NCI-H2029 treated with DMSO at 0.1 percent for 48 hours (cell line): ENCODE results near the gene MEDAG.

Experiments used
- DNase-seq: peaks from one replicate; lab custom pipeline; 2025; lab: John Stamatoyannopoulos, UW

MEDAG gene

DNA sequence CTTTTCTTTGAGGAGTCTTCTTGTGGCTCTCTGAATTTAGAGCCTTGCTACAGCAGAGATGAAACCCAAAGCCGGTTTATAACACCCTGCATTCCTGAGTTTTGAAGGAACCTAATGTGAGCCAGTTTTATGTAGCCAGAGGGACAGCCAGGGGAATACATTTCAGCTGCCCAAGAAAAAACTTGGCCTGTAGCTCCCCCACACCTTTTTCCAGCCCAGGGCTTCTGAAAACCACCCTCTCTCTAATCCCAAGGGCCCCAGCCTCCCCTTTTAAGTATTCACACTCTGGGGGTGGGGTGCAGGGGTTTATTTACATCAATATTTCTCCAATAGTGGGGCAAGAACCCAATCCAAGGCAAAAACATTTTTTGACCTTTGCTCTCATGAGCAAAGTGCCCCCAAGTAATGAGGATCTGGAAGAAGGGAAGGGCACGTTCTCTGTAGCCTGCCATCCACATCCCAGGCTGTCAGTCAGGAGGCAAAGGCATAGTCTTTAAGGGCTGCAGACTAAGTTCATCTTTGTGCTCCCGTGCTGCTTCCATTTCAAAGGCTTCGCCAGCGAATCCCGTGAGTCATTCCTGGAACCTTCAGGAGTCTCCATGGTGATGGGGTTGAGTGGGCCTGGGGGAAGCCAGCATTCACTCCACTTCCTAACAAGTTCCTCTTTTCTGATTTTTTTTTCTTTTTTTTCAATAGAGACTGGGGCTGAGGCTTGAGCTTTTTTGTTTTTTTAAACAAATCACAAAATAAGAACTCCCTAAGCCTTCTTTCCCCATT, 33.2 kb upstream of the MEDAG start:
- no peak for DNase-seq

DNA sequence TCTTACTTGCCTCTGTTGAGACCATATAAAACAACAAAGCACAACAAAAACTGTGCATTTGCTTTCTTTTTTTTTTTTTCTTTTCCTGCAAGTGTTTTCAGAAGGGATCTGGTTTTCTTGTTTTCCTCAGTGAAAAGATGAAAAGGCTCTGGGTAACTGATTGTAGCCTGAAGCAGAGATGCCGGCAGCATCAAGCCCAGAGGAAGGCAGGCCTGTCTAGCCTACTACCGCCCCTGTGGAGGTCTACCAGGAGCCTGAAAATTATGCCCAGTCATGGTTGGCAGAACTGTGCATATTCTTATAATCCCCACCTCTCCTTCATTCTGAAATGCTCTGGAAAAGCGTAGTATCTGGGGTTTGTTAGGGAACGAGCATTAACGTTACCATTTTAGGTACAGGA, 32.6 kb upstream of the MEDAG start:
- no peak for DNase-seq

DNA sequence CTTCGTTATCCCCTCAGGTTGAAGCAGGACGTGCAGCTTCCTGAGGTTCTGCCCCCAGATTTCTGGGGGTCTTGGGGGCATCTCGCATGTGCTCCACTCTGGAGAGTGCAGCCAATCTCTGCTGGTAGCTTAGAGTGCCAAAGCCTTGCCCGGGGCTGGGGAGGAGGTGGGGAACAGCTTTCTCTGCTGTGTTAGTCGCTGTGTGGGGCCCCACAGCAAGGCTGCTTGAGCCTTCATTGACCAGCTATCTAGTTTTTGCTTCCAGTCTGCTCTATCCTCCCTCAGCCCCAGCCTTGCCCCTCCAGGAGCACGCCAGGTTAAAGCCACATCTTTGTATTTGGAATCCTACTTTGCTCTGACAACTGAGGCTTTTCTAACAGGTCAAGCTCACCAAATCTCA, 32.0 kb upstream of the MEDAG start:
- no peak for DNase-seq

DNA sequence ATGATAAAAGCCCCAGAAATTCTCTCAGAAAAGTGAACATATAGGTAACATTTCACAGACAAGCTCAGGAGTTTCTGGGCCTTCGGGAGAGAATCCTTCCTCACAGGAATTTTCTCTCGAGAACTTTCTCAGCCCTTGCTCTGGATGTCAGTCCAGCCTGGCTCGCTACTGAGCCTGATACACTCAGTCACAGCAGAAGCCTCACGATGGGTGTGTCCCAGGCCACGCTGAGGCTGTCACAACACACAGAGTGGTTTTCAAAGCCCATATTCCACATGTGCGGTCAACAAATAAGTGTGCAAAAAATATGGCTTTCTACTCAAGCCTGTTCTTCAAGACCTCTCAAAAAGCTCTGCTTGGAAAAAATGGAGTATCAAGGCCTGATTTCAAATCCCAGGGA, 31.5 kb upstream of the MEDAG start:
- no peak for DNase-seq

DNA sequence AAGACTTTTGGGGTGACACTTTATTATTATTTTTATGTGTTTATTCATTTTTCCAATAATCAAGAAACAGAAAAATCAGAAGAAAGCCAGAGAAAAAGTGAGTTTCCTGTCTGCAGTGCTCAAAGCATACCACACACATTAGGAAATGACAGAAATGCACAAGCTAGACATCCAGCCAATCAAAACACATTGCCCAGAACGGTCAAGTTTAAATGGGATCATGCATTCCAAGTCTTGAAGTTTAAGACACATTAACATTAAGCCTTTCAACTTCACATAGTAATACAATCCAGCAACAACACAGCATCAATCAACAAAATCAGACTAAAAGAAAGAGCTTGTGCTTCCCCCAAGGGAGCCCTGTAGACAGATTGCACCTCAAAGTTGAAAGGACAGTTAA, 28.7 kb upstream of the MEDAG start:
- no peak for DNase-seq

DNA sequence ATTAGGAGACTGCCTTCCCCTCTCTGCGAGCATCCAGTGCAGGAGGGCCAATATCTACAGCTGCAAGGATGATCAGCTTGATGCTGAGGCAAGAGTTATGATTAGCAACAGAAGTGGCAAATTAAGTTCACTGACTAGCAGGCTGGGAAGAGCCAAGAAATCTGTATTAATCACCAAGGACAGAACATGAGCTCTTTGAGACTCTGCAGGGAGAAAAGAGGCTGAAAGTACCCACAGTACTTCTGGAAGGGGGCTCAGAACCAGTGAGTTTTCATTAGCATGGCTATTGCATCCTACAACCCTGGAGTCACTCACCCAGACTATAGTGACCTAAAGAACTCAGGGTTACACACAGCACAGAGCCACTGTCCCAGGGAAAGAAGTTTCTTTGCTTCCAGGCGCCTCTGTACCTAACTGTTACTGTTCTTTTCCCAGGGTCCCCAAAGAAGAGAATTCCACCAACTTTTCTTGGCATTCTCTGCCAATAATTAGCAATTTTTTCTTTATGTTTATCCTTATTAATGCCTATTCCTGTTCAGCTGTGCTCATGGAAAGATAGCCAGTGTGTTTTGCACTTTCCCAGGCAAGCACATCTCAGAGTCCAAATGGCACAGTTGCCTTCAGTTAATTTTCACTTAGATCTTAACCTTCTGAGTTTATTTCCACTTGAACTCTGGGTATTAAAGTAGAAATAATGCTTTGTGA, 25.8 kb upstream of the MEDAG start:
- DNase-seq, result no peak

DNA sequence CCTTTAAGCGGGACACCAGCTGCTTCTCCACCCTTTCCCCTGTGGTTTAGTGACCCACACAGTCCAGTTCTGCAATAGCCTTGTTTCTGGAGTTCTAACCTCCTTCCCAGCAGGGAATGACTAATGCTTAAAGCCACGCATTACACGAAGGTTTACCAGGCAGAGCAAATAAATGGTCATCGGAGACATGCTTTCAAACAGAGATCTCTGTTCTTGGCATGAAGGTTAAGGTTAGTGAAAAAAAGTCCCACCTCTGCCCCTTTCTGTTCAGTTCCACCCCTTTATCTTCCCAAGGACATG, 25.3 kb upstream of the MEDAG start:
- no peak for DNase-seq

DNA sequence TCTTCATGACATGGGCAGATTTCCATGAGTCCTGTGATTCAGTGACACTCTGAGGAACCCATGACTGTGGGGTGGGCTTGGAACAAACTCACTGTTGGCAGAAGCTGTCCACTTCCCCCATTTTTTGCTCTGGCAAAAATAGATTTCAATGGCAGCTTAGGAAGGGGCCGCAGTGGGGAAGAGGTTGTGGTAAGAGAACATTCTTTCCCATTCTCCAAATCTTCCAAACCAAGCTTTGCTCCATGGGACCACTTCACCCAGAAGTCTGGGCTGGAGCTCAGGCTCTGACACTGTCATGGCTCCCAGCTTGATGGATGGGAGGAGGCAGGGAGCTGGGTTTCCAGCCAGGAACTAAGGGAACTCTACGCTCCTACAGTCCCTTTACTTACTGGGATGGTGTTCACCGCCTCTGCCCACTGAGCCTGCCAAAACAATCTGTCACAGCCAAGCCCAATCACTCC, 24.9 kb upstream of the MEDAG start:
- no peak for DNase-seq

DNA sequence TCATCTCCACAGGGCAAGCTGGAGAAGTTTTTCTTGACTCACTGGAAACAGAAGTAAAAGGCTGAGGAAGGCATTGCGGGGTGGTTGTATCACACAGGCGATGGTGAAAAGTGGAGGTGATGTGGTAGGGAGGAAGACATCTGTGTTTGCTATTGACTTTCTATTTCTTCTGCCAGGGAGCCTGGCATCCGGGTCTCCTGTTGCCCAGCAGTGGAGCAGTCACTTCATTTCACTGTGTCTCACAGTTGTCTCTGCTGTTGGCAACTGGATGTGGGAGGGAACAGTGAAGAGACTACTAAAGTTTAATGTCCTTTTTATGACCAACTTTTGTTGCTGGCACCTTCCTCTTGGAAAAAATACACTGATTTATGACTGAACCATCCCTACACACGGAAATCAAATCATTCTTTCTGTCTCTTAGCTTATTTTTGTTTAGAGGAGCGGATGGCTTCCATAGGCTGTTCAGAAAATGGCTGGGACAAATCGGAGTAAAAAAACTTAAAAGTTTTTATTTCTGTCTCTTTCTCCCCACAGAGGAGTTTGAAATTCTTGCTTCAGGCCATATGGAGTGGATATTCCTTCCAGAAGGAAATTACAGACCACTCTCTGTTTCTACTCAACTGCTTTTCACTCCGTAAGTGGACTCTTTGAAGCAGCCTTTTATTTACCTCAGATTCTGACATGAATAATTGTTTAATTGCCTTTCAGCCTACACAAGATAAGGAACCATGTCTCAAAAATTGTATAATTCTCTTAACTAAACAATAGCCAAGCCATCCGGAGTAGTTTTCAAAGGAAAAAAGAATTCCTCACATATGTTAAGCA, 23.8 kb upstream of the MEDAG start:
- no peak for DNase-seq

DNA sequence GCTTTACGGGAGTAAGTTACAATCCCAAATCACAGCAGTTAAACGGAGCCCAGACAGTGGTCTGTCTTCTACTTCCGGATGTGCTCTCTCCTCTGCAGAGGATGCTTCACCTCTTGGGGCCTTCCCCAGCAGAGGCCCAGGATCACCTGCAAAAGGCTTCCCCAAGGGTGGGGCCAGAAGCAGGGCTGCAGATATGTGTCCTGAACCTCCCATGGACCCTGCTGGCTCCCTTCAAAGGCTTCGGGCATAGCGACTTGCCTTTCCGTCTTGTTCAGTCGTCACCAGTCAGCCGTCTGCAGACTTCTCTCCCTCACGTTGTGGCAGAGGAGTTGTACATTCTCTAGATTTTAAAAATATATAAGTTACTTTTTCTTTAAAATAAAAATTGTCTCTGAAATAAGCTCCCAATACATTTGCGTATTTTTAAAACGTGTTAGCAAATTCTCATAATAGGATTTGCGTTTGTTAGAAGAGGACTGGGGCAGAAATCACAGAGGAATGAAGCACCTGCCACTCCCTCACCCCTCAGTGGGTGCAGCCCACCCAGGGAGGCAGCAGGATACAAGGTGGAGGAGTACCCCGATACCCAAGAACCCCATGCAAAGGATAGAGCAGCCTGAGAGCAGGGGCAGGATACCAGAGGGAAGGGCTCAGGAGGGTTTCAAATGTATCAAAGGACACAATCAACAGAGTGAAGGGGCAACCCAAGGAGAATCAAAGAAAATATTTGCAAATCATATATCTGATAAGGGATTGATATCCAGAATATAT, 22.9 kb upstream of the MEDAG start:
- no peak for DNase-seq

DNA sequence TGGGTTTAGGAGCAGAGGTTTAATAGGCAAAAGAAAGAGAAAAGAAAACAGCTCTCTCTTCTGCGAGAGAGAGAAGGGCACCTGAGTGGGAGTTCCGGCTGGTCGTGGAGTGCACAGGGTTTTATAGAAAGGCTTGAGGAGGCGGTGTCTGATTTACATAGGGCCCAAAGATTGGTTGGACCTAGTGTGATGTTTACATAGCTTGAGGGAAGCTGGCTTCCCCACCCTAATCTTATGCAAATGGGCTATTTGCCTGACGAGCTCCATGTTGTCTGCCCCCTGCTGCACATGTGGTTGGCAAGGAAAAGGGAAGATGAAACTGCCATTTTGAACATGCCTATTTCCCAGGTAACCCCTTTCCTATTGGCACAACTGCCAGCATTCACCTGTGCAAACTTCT, 21.5 kb upstream of the MEDAG start:
- DNase-seq, result no peak

DNA sequence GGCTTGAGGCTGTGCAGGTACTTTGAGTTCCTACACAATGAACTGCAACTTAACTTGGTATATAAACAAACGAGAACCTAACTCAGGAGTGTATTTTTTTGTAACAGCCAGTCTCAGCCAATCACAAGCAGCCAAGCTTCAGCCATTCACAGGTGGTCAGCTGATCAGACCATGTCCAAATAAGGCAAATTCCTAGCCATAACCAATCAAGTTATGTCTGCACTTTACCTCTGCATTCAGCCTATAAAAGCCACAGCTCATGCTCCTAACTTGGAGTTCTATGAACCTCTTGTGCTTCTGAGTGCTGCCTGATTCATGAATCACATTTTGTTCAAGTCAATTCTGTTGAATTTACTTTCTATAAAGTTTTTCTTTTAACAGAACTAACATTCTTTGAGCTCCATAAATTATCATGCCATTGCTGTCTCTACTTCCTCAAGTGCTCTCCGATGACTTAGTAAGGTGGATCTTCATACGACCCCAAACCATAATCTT, 16.8 kb upstream of the MEDAG start:
- no peak for DNase-seq

DNA sequence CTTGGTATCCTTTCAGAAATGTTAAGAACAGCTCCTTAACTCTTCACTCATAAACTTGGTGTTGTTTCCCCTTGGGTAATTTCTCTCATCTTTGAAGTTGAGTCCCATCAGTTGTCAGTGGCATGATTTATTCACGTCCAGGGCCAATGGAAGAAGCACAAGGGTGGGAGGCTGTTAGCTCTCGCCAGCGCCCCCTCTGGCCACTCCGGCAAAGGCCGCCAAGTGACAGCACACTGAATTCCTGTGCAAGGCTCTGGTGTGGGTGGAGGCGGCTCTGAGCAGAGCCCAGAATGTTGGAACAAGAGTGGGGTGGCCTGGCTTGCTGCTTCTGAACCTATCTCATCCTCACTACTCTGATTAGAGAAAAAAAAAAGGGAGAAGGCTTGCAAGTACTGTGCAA, 13.1 kb upstream of the MEDAG start:
- DNase-seq, result no peak

DNA sequence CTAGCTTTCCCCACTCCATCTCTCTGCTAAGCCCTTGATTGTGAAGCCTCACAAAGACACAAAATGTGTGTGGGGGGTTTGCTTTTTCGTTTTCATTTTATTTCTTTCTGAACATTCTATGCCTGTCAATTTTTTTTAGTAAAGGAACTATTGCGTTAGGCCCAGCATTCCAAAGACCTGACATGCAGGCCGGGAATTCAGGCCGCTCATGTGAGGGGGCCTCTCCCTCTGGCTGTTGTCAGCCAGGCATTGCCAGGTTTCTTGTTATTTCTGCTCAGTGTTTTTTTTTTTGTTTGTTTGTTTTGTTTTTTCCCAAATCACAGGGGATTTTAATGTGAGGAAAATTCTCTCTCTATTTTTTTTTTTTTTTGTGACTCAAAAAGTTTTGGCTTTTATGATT, 10.3 kb upstream of the MEDAG start:
- no peak for DNase-seq

DNA sequence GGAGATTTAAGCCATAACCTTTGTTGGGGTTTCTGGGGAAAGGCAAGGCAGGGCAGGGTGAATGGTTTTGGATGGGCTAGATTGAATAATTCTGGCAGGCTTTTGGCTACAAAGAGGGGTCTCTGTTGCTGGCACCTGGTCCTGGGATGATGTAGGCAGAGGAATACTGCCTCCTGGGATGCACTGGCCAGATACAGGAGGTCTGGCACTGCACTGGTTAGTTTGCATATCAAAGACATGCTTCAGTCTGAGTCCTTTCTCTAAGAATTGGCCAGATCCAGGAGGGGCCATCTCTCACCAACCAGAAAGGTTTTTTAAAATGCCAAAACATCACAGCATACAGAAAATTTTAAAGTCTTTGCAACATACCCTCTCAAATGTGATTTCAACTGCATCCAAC, 8.0 kb upstream of the MEDAG start:
- no peak for DNase-seq

DNA sequence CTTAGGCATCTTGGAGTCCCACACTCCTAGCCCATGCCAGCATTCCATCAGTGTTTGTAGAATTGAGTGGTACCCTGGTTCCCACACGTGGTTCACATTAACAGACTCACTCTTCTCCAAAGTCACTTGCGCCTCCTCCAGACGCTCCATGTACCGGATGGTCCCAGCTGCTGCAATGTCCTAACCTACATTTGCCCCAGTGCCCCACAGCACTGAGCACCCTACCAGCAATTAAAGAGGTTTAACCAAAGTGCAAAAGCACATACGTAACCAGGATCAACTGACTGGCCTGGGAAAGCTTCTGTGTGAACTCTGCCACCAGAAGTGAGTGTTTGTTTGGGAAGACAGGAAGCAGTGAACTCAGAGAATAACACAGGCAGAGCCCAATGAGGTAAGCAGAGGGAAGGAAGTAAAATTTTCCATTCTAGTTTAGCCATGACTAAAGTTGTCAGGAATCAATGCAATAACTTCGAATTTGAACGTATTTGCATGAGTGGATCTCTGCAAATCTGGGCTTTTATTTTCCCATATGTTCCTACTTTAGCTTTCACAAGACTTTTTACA, 7.3 kb upstream of the MEDAG start:
- DNase-seq, result no peak

DNA sequence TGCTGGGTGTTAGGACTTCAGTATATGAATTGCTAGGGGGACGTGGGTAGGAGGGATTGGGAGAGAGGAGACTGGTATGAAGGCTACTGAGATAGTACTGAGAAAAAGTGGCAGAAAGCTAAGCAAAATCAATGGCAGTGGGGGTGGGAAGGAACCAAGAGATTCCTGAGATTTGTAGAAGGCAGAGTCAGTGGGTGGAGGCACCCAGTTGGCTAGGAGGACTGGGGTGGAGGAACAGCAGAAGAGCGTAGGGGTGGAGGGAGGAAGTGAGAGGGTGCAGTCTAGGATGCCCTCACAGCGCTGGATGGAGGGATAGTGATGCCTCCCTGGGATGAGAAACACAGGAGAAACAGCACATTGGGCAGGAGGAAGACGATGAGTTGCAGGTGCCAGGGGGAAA, 5.6 kb upstream of the MEDAG start:
- DNase-seq, result no peak

DNA sequence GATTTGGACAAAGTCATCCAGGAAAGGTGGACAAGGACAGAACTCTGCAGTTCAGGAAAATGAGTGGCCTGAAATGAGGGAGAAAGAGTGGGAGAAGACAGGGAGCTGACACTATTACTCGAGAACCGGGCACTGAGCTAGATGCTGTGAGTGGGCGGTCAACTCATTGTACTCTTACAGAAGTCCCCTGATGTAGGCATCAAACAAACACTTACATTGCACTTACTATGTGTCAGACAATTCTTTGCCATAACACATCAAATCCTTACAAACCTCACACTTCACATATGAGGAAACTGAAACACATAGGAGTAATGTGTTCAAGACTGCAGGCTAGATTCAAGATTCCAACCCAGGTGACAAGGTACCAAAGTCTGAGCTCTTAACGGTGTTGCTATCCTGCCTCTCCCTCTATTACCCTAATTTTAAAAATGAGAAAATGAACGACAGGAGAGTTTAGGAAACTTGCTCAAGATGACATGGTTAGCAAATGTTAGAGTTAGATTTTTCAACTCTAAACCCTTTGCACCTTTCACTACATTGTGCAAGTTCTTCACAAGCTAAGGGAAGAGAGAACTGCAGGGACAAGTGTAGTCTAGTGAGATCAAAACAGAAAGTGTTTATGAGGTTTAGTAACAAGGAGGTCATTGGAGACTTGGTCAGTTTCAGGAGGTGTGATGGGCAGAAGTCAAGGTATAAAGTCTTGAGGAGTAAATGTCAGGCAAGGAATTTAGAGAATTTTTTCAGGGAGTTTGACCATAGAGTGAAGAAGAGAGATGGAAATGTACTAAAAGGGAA, 4.9 kb upstream of the MEDAG start:
- no peak for DNase-seq

DNA sequence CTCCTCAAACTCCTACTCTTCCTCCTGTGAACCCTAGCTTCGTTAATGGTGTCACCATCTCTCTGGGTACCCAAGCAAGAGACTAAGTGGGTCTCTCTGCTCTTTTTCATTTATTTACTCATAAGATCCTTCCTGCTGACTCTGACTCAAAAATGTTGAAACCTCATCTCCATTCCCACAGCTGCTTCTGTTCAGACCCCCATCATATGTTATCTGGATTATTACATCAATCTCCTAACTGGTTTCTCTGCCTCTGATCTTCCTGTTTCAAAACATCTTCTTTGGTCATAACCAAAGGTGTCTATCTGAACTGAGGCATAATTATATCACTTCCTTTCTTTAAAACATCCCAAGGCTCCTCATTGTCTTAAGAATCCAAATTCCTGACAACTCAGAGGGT, 2.0 kb upstream of the MEDAG start:
- no peak for DNase-seq

DNA sequence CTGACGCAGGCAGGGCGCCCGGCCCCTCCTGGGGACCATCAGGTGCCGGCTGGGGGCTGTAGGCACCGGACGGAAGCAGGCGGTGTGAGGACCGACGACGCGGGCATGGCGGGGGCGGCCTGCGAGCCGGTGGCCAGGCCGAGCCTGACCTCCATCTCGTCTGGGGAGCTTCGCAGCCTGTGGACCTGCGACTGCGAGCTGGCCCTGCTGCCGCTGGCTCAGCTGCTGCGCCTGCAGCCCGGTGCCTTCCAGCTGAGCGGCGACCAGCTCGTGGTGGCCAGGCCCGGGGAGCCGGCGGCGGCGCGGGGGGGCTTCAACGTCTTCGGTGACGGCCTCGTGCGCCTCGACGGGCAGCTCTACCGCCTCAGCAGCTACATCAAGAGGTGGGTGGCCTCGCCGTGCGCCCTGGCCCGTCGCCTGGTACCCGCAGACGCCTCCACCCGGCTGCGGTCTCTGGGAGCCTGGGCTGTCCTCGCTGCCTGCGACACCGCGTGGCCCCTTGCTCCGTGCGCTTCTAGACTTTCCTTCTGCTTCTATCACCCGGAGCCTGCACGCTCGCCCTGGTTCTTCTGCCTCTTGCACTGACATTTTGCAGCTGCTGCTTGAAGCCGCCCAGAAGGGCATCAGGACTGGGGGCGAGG, 460 bp downstream of the MEDAG start:
- no peak for DNase-seq
